GM12878 (cell line): ENCODE results near the gene MFSD1. TPM values are rescaled to one million over a fixed set of nuclear protein-coding genes. Genes with fewer than 3 reads are reported as not detected.

Experiments
- ATF2 ChIP-seq: IDR thresholded peaks from 2 replicates; pipeline ENCODE4 v1.6.1; 2012; ENCODE audit warnings: low read length, inconsistent platforms
- ATF3 ChIP-seq: IDR thresholded peaks from 2 replicates; pipeline ENCODE4 v1.6.1; 2011; ENCODE audit warnings: low read depth, mild to moderate bottlenecking, low read length, moderate library complexity, borderline replicate concordance; ENCODE audit errors: extremely low read depth
- BCL11A ChIP-seq: IDR thresholded peaks from 2 replicates; pipeline ENCODE4 v1.6.1; 2011; ENCODE audit warnings: low read depth, low read length
- CEBPZ ChIP-seq: fragments of 150-350 bp; IDR thresholded peaks from 2 replicates; pipeline ENCODE4 v1.6.1; 2016; ENCODE audit warnings: low read depth, low read length
- CHD2 ChIP-seq: IDR thresholded peaks from 2 replicates; pipeline ENCODE4 v1.6.1; 2011; ENCODE audit warnings: low read depth, low read length, improper control_type of control experiment, borderline replicate concordance
- ELK1 ChIP-seq: IDR thresholded peaks from 2 replicates; pipeline ENCODE4 v1.6.1; 2012; ENCODE audit warnings: low read depth, low read length, improper control_type of control experiment
- EP300 ChIP-seq, 2 experiments: fragments of 150-350 bp in 1 of 2; IDR thresholded peaks; 2 replicates each; pipeline ENCODE4 v1.6.1; 2011 to 2012; ENCODE audit warnings: low read depth in 2 of 2, low read length in 2 of 2, borderline replicate concordance in 1 of 2, improper control_type of control experiment in 1 of 2, inconsistent platforms in 1 of 2; ENCODE audit not compliant: control insufficient read depth in 1 of 2
- EZH2 ChIP-seq: IDR thresholded peaks from 2 replicates; pipeline ENCODE4 v1.6.1; 2012; ENCODE audit warnings: low read depth, mild to moderate bottlenecking, control low read depth, inconsistent platforms, low read length, borderline replicate concordance; ENCODE audit not compliant: control insufficient read depth
- MAX ChIP-seq: IDR thresholded peaks from 2 replicates; pipeline ENCODE4 v1.6.1; 2012; ENCODE audit warnings: low read depth, low read length, improper control_type of control experiment
- MTA3 ChIP-seq: IDR thresholded peaks from 2 replicates; pipeline ENCODE4 v1.6.1; 2012; ENCODE audit warnings: low read length, inconsistent platforms, borderline replicate concordance
- NKRF ChIP-seq: fragments of 450-650 bp; conservative IDR thresholded peaks from 2 replicates; pipeline ENCODE4 v1.6.1; 2017; ENCODE audit warnings: mild to moderate bottlenecking, moderate library complexity
- POLR2A ChIP-seq: IDR thresholded peaks from 2 replicates; pipeline ENCODE4 v1.6.1; 2011; ENCODE audit warnings: low read depth, mild to moderate bottlenecking, low read length
- RAD51 ChIP-seq: fragments of 450-650 bp; IDR thresholded peaks from 2 replicates; pipeline ENCODE4 v1.6.1; 2016; ENCODE audit warnings: moderate library complexity, mild to moderate bottlenecking, inconsistent platforms
- SIX5 ChIP-seq: IDR thresholded peaks from 2 replicates; pipeline ENCODE4 v1.6.1; 2011; ENCODE audit warnings: mild to moderate bottlenecking, low read depth, low read length, moderate library complexity; ENCODE audit not compliant: severe bottlenecking
- SP1 ChIP-seq: IDR thresholded peaks from one replicate; pipeline ENCODE4 v1.6.1; 2011; ENCODE audit warnings: low read depth, low read length
- STAT1 ChIP-seq: fragments of 450-650 bp; conservative IDR thresholded peaks from 2 replicates; pipeline ENCODE4 v1.6.1; 2014; ENCODE audit warnings: antibody characterized with exemption, mild to moderate bottlenecking
- TBL1XR1 ChIP-seq: IDR thresholded peaks from 2 replicates; pipeline ENCODE4 v1.6.1; 2012; ENCODE audit warnings: low read depth, low read length, improper control_type of control experiment
- WRNIP1 ChIP-seq: IDR thresholded peaks from 2 replicates; pipeline ENCODE4 v1.6.1; 2011; ENCODE audit warnings: low read depth, low read length, improper control_type of control experiment, borderline replicate concordance
- polyA plus RNA-seq, 11 experiments: library from polyadenylated mRNA; depleted of rRNA in 4 of 11; unstranded in 6 of 11; stranded (reverse) in 5 of 11; fragments of >200 nt; fragmentation: Nextera tagmentation in 4 of 11; fragmentation: Illumina TruSeq in 1 of 11; extraction: Ambion mirVana in 4 of 11; extraction: Trizol in 1 of 11; gene quantifications; 1 replicate in 1 of 11; 2 replicates in 10 of 11; pipeline versions ENCODE4 v1.2.1 to v1.2.3, GENCODE V29; 2011 to 2016; ENCODE audit warnings: inconsistent platforms in 2 of 11, missing spikeins in 2 of 11, low read depth in 1 of 11
- total RNA-seq, 4 experiments: library from RNA; depleted of rRNA in 3 of 4; stranded (reverse); fragments of >200 nt in 3 of 4; fragmentation: Illumina TruSeq in 1 of 4; extraction: Trizol in 1 of 4; gene quantifications; 2 replicates each; pipeline versions ENCODE4 v1.2.1 to v1.2.3, GENCODE V29; 2013 to 2021
- TF ChIP-seq, protein P1 (sequence below): IDR thresholded peaks from 2 replicates; pipeline ENCODE4 v1.6.1; 2011; ENCODE audit warnings: borderline replicate concordance, low read depth, mild to moderate bottlenecking, moderate library complexity, low read length; ENCODE audit not compliant: insufficient read depth, poor library complexity, severe bottlenecking

The MFSD1 gene
- total and polyA plus RNA-seq, 10 of the 15 experiments (the other 5 are each of a cell fraction or from before 2014, with no cell fraction given) = 7.3 to 41.7 (median 28.6) TPM

GRCh38 chr3:158790901-158791589 lies 10.8 kb upstream of the MFSD1 start (continued):
- TF ChIP-seq ELK1 (no peak), MTA3 (no peak), MAX (0 out of 2 replicates have a peak, but pooled peaks have one; percentile 28), RAD51 (peak; percentile 80), ATF2 (no peak), STAT1 (no peak), EP300 (IDR thresholded peaks at IDR 0.05; ENCODE audit: borderline replicate concordance in 1 of 2, control insufficient read depth in 1 of 2, low read depth in 2 of 2, low read length in 2 of 2) (no peak), SP1 (no peak), ATF3 (peak; percentile 61; the same call in 1 of the 2 replicates), POLR2A (no peak), SIX5 (no peak), WRNIP1 (no peak), TBL1XR1 (no peak), NKRF (no peak), CHD2 (no peak), BCL11A (no peak), EZH2 (no peak), CEBPZ (no peak)
- TF ChIP-seq, protein P1, sequence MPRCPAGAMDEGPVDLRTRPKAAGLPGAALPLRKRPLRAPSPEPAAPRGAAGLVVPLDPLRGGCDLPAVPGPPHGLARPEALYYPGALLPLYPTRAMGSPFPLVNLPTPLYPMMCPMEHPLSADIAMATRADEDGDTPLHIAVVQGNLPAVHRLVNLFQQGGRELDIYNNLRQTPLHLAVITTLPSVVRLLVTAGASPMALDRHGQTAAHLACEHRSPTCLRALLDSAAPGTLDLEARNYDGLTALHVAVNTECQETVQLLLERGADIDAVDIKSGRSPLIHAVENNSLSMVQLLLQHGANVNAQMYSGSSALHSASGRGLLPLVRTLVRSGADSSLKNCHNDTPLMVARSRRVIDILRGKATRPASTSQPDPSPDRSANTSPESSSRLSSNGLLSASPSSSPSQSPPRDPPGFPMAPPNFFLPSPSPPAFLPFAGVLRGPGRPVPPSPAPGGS = no peak
